SJSA1 (cell line): ENCODE data around the gene TACC2. TPM values are rescaled to one million over a fixed set of nuclear protein-coding genes. Genes with fewer than 3 reads are reported as not detected.
A peak's percentile ranks its signal among the peaks of the same experiment; 100 is the strongest.

Experiments
- DNase-seq, 2 experiments: peaks; one replicate each; pipeline ENCODE4 v3.0.0-alpha.2; 2015 to 2020; ENCODE audit warnings: low spot score in 2 of 2, low read depth in 1 of 2
- H3K27ac ChIP-seq: fragments of 250-450 bp; sonication (Bioruptor Pico); 2 replicates; pipeline ENCODE4 v1.5.1; 2020; ENCODE audit warnings: mild to moderate bottlenecking, moderate library complexity
- H3K27me3 ChIP-seq: fragments of 250-450 bp; sonication (Bioruptor Pico); replicated peaks from 2 replicates; pipeline ENCODE4 v1.5.1; 2020; ENCODE audit warnings: mild to moderate bottlenecking, moderate library complexity
- H3K36me3 ChIP-seq: fragments of 250-450 bp; sonication (Bioruptor Pico); 2 replicates; pipeline ENCODE4 v1.5.1; 2020; ENCODE audit warnings: mild to moderate bottlenecking
- H3K4me1 ChIP-seq: fragments of 250-450 bp; sonication (Bioruptor Pico); replicated peaks from 2 replicates; pipeline ENCODE4 v1.6.1; 2021; ENCODE audit warnings: mild to moderate bottlenecking
- H3K4me3 ChIP-seq: fragments of 250-450 bp; sonication (Bioruptor Pico); 2 replicates; pipeline ENCODE4 v1.5.1; 2020; ENCODE audit warnings: mild to moderate bottlenecking
- H3K9me3 ChIP-seq: fragments of 250-450 bp; sonication (Bioruptor Pico); replicated peaks from 2 replicates; pipeline ENCODE4 v1.5.1; 2020; ENCODE audit warnings: mild to moderate bottlenecking
- total RNA-seq: library from RNA; depleted of rRNA; stranded (reverse); fragments of >200 nt; shearing (Covaris generic); gene quantifications from 2 replicates; pipeline ENCODE4 v1.2.3, GENCODE V29; 2014

TACC2 gene
- total RNA-seq, 1 experiment from 2014 or later, result 4.9 TPM

- Histone ChIP-seq H3K4me1 (peaks cover 24% of the 10 kb centered on the region), H3K36me3 (0 out of 2 replicates have a peak, but pooled peaks cover 2% of the 10 kb centered on the region), H3K27me3 (no peaks in the 10 kb centered on the region), H3K9me3 (no peaks in the 10 kb centered on the region), H3K27ac (peak overlapping the region; percentile 84), H3K4me3 (peak overlapping the region; percentile 63)
- peak; percentile 91 to 94 for DNase-seq
These were observed 123.7 kb downstream of the TACC2 start for GRCh38 chr10:122112625-122113160.

GRCh38 chr10:122113161-122113944 lies 124.4 kb downstream of the TACC2 start:
- peak; percentile 75 to 82 for DNase-seq
- H3K4me3 ChIP-seq, result peak overlapping the region; percentile 63
- peaks cover 24% of the 10 kb centered on the region for H3K4me1 ChIP-seq
- no peaks in the 10 kb centered on the region for H3K27me3 ChIP-seq
- H3K36me3 ChIP-seq, result 0 out of 2 replicates have a peak, but pooled peaks cover 2% of the 10 kb centered on the region
- H3K9me3 ChIP-seq, result no peaks in the 10 kb centered on the region
- H3K27ac ChIP-seq, result peak overlapping the region; percentile 84

- Histone ChIP-seq H3K27me3 (no peaks in the 10 kb centered on the region), H3K9me3 (no peaks in the 10 kb centered on the region), H3K36me3 (0 out of 2 replicates have a peak, but pooled peaks cover 2% of the 10 kb centered on the region), H3K4me1 (peaks cover 24% of the 10 kb centered on the region), H3K4me3 (peak overlapping the region; percentile 63), H3K27ac (peak overlapping the region; percentile 84)
- no peak for DNase-seq
These were observed 125.2 kb downstream of the TACC2 start for GRCh38 chr10:122113945-122114747.

GRCh38 chr10:122115874-122116273 lies 126.9 kb downstream of the TACC2 start:
- Histone ChIP-seq H3K27ac (no peak overlapping the region), H3K4me3 (no peak overlapping the region), H3K4me1 (peaks cover 24% of the 10 kb centered on the region), H3K27me3 (no peaks in the 10 kb centered on the region), H3K36me3 (0 out of 2 replicates have a peak, but pooled peaks cover 2% of the 10 kb centered on the region), H3K9me3 (no peaks in the 10 kb centered on the region)
- no peak for DNase-seq

GRCh38 chr10:122116331-122116730 lies 127.4 kb downstream of the TACC2 start:
- Histone ChIP-seq H3K4me3 (no peak overlapping the region), H3K27ac (no peak overlapping the region), H3K9me3 (no peaks in the 10 kb centered on the region), H3K4me1 (peaks cover 24% of the 10 kb centered on the region), H3K36me3 (0 out of 2 replicates have a peak, but pooled peaks cover 2% of the 10 kb centered on the region), H3K27me3 (no peaks in the 10 kb centered on the region)
- no peak for DNase-seq

GRCh38 chr10:122117475-122117874 lies 128.5 kb downstream of the TACC2 start:
- H3K9me3 ChIP-seq, result no peaks in the 10 kb centered on the region
- H3K4me3 ChIP-seq, result no peak overlapping the region
- H3K27me3 ChIP-seq, result no peaks in the 10 kb centered on the region
- no peak overlapping the region for H3K27ac ChIP-seq
- DNase-seq, result no peak
- 0 out of 2 replicates have a peak, but pooled peaks cover 2% of the 10 kb centered on the region for H3K36me3 ChIP-seq
- H3K4me1 ChIP-seq, result peaks cover 14% of the 10 kb centered on the region

GRCh38 chr10:122120008-122120744 lies 131.2 kb downstream of the TACC2 start:
- no peaks in the 10 kb centered on the region for H3K36me3 ChIP-seq
- DNase-seq, result no peak
- no peaks in the 10 kb centered on the region for H3K9me3 ChIP-seq
- H3K27ac ChIP-seq, result no peak overlapping the region
- peaks cover 5% of the 10 kb centered on the region; the same call in 1 of the 2 replicates for H3K4me1 ChIP-seq
- H3K27me3 ChIP-seq, result no peaks in the 10 kb centered on the region
- no peak overlapping the region for H3K4me3 ChIP-seq

GRCh38 chr10:122121059-122121458 lies 132.1 kb downstream of the TACC2 start:
- Histone ChIP-seq H3K36me3 (no peaks in the 10 kb centered on the region), H3K4me1 (peaks cover 5% of the 10 kb centered on the region; the same call in 1 of the 2 replicates), H3K27ac (no peak overlapping the region), H3K27me3 (no peaks in the 10 kb centered on the region), H3K9me3 (no peaks in the 10 kb centered on the region), H3K4me3 (no peak overlapping the region)
- DNase-seq, result no peak

- Histone ChIP-seq H3K27me3 (no peaks in the 10 kb centered on the region), H3K4me3 (no peak overlapping the region), H3K4me1 (peaks cover 9% of the 10 kb centered on the region), H3K36me3 (no peaks in the 10 kb centered on the region), H3K27ac (no peak overlapping the region), H3K9me3 (no peaks in the 10 kb centered on the region)
- no peak for DNase-seq
These were observed 133.5 kb downstream of the TACC2 start for GRCh38 chr10:122122493-122122892.

GRCh38 chr10:122123186-122123585 lies 134.2 kb downstream of the TACC2 start:
- Histone ChIP-seq H3K4me1 (peaks cover 16% of the 10 kb centered on the region), H3K36me3 (no peaks in the 10 kb centered on the region), H3K9me3 (no peaks in the 10 kb centered on the region), H3K27me3 (no peaks in the 10 kb centered on the region), H3K27ac (no peak overlapping the region), H3K4me3 (no peak overlapping the region)
- DNase-seq, result no peak

GRCh38 chr10:122124342-122124741 lies 135.4 kb downstream of the TACC2 start:
- Histone ChIP-seq H3K4me1 (peaks cover 22% of the 10 kb centered on the region), H3K27ac (no peak overlapping the region), H3K9me3 (no peaks in the 10 kb centered on the region), H3K36me3 (no peaks in the 10 kb centered on the region), H3K27me3 (no peaks in the 10 kb centered on the region), H3K4me3 (no peak overlapping the region)
- DNase-seq, result no peak

GRCh38 chr10:122124808-122125207 lies 135.8 kb downstream of the TACC2 start:
- H3K36me3 ChIP-seq, result no peaks in the 10 kb centered on the region
- H3K27me3 ChIP-seq, result no peaks in the 10 kb centered on the region
- H3K4me3 ChIP-seq, result no peak overlapping the region
- DNase-seq, result no peak
- no peak overlapping the region for H3K27ac ChIP-seq
- H3K4me1 ChIP-seq, result peaks cover 22% of the 10 kb centered on the region
- H3K9me3 ChIP-seq, result no peaks in the 10 kb centered on the region
